Neural cell (in vitro differentiated cells): ENCODE results near the gene ATP11A. TPM values are rescaled to one million over a fixed set of nuclear protein-coding genes. Genes with fewer than 3 reads are reported as not detected.

Source experiments
- H2AFZ ChIP-seq: fragments of 200-600, 300-800 bp; sonication (generic), shearing (Covaris generic); 2 replicates; pipeline ENCODE4 v1.6.0; 2014; ENCODE audit warnings: low read depth, mild to moderate bottlenecking, antibody characterized with exemption, low read length, moderate library complexity
- H3F3A ChIP-seq: fragments of 200-600 bp; shearing (Covaris generic); 2 replicates; pipeline ENCODE4 v1.6.1; 2016; ENCODE audit warnings: mild to moderate bottlenecking, moderate library complexity, mixed read lengths, antibody characterized with exemption, low read length; ENCODE audit not compliant: insufficient read depth, poor library complexity, severe bottlenecking
- H3K27ac ChIP-seq: fragments of 200-600, 300-800 bp; sonication (generic), shearing (Covaris generic); 2 replicates; pipeline ENCODE4 v1.5.1; 2014; ENCODE audit warnings: mild to moderate bottlenecking, low read length, moderate library complexity
- H3K27me3 ChIP-seq: fragments of 300-800, 200-600 bp; sonication (generic), shearing (Covaris generic); 2 replicates; pipeline ENCODE4 v1.6.0; 2014; ENCODE audit warnings: mild to moderate bottlenecking, low read depth, low read length, moderate library complexity; ENCODE audit not compliant: insufficient read depth
- H3K36me3 ChIP-seq: fragments of 300-800, 200-600 bp; sonication (generic), shearing (Covaris generic); 2 replicates; pipeline ENCODE4 v1.5.1; 2014; ENCODE audit warnings: mild to moderate bottlenecking, antibody characterized with exemption, low read length, moderate library complexity; ENCODE audit not compliant: insufficient read depth
- H3K4me2 ChIP-seq: fragments of 300-800, 200-600 bp; sonication (generic), shearing (Covaris generic); 2 replicates; pipeline ENCODE4 v1.6.0; 2014; ENCODE audit warnings: mild to moderate bottlenecking, low read length
- H3K4me3 ChIP-seq: fragments of 300-800, 200-600 bp; sonication (generic), shearing (Covaris generic); 2 replicates; pipeline ENCODE4 v1.5.1; 2014; ENCODE audit warnings: mild to moderate bottlenecking, low read length, moderate library complexity
- H3K79me2 ChIP-seq: fragments of 200-600 bp; shearing (Covaris generic); replicated peaks from 2 replicates; pipeline ENCODE4 v1.6.0; 2014; ENCODE audit warnings: mild to moderate bottlenecking, low read length, moderate library complexity; ENCODE audit not compliant: insufficient read depth
- H3K9ac ChIP-seq: fragments of 300-800, 200-600 bp; sonication (generic), shearing (Covaris generic); 2 replicates; pipeline ENCODE4 v1.6.1; 2016; ENCODE audit warnings: mild to moderate bottlenecking, low read length, mixed read lengths
- H3K9me2 ChIP-seq: fragments of 200-600 bp; shearing (Covaris generic); 2 replicates; pipeline ENCODE4 v1.6.1; 2016; ENCODE audit warnings: mild to moderate bottlenecking, low read length, mixed read lengths; ENCODE audit not compliant: insufficient read depth
- H3K9me3 ChIP-seq: fragments of 200-600, 300-800 bp; sonication (generic), shearing (Covaris generic); 2 replicates; pipeline ENCODE4 v1.6.1; 2016; ENCODE audit warnings: mild to moderate bottlenecking, mixed run types, low read length, moderate library complexity, mixed read lengths
- H4K20me1 ChIP-seq: fragments of 200-600 bp; shearing (Covaris generic); 2 replicates; pipeline ENCODE4 v1.6.1; 2016; ENCODE audit warnings: mild to moderate bottlenecking, mixed run types; ENCODE audit not compliant: insufficient read depth
- EP300 ChIP-seq: fragments of 450-650 bp; conservative IDR thresholded peaks from 2 replicates; pipeline ENCODE4 v1.6.1; 2014; ENCODE audit warnings: antibody characterized with exemption, mild to moderate bottlenecking, moderate library complexity; ENCODE audit not compliant: poor library complexity, severe bottlenecking
- EZH2 ChIP-seq: fragments of 200-600, 300-800 bp; shearing (Covaris generic), sonication (generic); IDR thresholded peaks from 2 replicates; pipeline ENCODE4 v1.6.1; 2014; ENCODE audit warnings: antibody characterized with exemption, low read length, borderline replicate concordance, mild to moderate bottlenecking; ENCODE audit not compliant: insufficient read depth, poor library complexity, severe bottlenecking
- MXI1 ChIP-seq: fragments of 450-650 bp; conservative IDR thresholded peaks from 2 replicates; pipeline ENCODE4 v1.6.1; 2014; ENCODE audit warnings: antibody characterized with exemption, mild to moderate bottlenecking; ENCODE audit not compliant: poor library complexity, severe bottlenecking
- POLR2AphosphoS5 ChIP-seq: IDR thresholded peaks from 2 replicates; pipeline ENCODE4 v1.6.1; 2012
- RAD21 ChIP-seq: fragments of 450-650 bp; conservative IDR thresholded peaks from 2 replicates; pipeline ENCODE4 v1.6.1; 2014; ENCODE audit warnings: antibody characterized with exemption, mild to moderate bottlenecking, moderate library complexity
- SMC3 ChIP-seq: fragments of 450-650 bp; conservative IDR thresholded peaks from 2 replicates; pipeline ENCODE4 v1.6.1; 2014; ENCODE audit warnings: antibody characterized with exemption, mild to moderate bottlenecking, moderate library complexity; ENCODE audit not compliant: poor library complexity
- TAF1 ChIP-seq: IDR thresholded peaks from 2 replicates; pipeline ENCODE4 v1.6.1; 2012; ENCODE audit warnings: low read depth
- polyA plus RNA-seq: library from polyadenylated mRNA; depleted of rRNA; stranded (reverse); fragments of >200 nt; gene quantifications from 2 replicates; pipeline ENCODE4 v1.2.3, GENCODE V29; 2014
- TF ChIP-seq, protein P1 (sequence below): IDR thresholded peaks from 2 replicates; pipeline ENCODE4 v1.6.1; 2012; ENCODE audit warnings: borderline replicate concordance
- TF ChIP-seq, protein P2 (sequence below): fragments of 450-650 bp; IDR thresholded peaks from 2 replicates; pipeline ENCODE4 v1.5.1; 2014; ENCODE audit warnings: antibody characterized with exemption, mild to moderate bottlenecking, moderate library complexity; ENCODE audit not compliant: poor library complexity, severe bottlenecking

Gene ATP11A
- polyA plus RNA-seq, 1 donor from 2014 or later, result 3.0 TPM

DNA sequence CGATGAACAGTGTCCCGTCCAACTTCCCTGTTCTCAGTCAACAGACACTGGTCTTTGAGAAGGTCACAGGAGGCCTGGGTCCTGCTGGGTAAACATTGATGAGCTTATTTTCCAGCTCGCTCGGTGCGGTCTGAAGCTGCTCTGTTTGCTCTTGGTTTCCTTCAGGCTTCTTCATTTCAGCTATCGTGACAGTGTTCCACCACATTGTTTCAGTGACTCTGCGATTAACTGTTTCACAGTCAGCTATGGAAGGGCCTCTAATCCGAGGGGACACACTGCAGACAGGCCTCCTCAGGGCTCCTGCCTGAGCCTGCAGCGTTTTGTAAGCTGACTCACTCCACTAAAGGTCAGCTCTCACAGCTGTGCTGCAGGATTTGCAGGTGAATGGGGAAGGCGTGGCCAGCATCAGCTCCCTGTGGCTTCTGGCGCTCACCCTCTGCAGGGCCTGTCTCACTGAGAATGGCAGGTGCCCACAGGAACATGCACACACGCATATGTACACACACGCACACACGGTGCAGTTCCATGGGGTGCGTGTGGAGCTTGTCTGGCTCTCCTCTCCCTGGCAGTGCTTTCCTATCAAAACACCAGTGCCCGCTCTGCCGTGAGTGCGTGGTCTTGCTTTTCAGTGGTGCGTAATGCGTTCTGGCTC, 216.3 kb downstream of the ATP11A start:
- H3K79me2 ChIP-seq, result no peaks in the 10 kb centered on the region
- H2AFZ ChIP-seq, result no peak overlapping the region
- no peaks in the 10 kb centered on the region for H3K9me3 ChIP-seq
- H3K4me3 ChIP-seq, result peak overlapping the region; percentile 10
- no peaks in the 10 kb centered on the region for H3F3A ChIP-seq
- H3K27me3 ChIP-seq, result no peaks in the 10 kb centered on the region
- TF ChIP-seq MXI1, result no peak
- TF ChIP-seq POLR2AphosphoS5, result peak; percentile 14
- TF ChIP-seq EP300, result no peak
- H3K36me3 ChIP-seq, result no peaks in the 10 kb centered on the region
- no peaks in the 10 kb centered on the region for H4K20me1 ChIP-seq
- no peaks in the 10 kb centered on the region for H3K9me2 ChIP-seq
- H3K27ac ChIP-seq, result no peak overlapping the region
- H3K4me2 ChIP-seq, result no peak overlapping the region
- H3K9ac ChIP-seq, result no peak overlapping the region

DNA sequence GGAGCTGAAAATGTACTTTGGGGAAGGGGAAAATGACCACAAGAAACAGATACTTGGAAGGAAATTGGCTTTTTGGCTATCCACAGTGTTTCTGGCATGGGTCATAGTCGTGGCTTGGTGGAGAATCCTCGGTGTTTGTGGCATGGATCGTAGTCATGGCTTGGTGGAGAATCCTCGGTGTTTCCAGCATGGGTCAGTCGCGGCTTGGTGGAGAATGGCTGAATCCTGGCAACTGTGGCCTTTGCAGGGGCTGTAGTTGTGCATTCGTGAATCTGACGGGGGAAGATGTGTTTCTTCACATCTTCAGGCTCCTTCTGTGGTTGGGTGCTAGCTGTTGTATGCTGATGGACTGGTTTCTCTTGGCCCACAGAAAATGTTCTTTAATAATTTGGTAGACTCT, 217.4 kb downstream of the ATP11A start:
- H3K79me2 ChIP-seq, result no peaks in the 10 kb centered on the region
- H3K9me2 ChIP-seq, result no peaks in the 10 kb centered on the region
- no peaks in the 10 kb centered on the region for H3F3A ChIP-seq
- TF ChIP-seq EP300 (no peak), MXI1 (no peak), EZH2 (no peak), POLR2AphosphoS5 (no peak), RAD21 (no peak), TAF1 (no peak), SMC3 (no peak)
- TF ChIP-seq, protein P1, sequence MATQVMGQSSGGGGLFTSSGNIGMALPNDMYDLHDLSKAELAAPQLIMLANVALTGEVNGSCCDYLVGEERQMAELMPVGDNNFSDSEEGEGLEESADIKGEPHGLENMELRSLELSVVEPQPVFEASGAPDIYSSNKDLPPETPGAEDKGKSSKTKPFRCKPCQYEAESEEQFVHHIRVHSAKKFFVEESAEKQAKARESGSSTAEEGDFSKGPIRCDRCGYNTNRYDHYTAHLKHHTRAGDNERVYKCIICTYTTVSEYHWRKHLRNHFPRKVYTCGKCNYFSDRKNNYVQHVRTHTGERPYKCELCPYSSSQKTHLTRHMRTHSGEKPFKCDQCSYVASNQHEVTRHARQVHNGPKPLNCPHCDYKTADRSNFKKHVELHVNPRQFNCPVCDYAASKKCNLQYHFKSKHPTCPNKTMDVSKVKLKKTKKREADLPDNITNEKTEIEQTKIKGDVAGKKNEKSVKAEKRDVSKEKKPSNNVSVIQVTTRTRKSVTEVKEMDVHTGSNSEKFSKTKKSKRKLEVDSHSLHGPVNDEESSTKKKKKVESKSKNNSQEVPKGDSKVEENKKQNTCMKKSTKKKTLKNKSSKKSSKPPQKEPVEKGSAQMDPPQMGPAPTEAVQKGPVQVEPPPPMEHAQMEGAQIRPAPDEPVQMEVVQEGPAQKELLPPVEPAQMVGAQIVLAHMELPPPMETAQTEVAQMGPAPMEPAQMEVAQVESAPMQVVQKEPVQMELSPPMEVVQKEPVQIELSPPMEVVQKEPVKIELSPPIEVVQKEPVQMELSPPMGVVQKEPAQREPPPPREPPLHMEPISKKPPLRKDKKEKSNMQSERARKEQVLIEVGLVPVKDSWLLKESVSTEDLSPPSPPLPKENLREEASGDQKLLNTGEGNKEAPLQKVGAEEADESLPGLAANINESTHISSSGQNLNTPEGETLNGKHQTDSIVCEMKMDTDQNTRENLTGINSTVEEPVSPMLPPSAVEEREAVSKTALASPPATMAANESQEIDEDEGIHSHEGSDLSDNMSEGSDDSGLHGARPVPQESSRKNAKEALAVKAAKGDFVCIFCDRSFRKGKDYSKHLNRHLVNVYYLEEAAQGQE, result no peak
- TF ChIP-seq, protein P2, sequence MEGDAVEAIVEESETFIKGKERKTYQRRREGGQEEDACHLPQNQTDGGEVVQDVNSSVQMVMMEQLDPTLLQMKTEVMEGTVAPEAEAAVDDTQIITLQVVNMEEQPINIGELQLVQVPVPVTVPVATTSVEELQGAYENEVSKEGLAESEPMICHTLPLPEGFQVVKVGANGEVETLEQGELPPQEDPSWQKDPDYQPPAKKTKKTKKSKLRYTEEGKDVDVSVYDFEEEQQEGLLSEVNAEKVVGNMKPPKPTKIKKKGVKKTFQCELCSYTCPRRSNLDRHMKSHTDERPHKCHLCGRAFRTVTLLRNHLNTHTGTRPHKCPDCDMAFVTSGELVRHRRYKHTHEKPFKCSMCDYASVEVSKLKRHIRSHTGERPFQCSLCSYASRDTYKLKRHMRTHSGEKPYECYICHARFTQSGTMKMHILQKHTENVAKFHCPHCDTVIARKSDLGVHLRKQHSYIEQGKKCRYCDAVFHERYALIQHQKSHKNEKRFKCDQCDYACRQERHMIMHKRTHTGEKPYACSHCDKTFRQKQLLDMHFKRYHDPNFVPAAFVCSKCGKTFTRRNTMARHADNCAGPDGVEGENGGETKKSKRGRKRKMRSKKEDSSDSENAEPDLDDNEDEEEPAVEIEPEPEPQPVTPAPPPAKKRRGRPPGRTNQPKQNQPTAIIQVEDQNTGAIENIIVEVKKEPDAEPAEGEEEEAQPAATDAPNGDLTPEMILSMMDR, result no peak
- H3K27me3 ChIP-seq, result no peaks in the 10 kb centered on the region
- no peaks in the 10 kb centered on the region for H3K9me3 ChIP-seq
- H3K27ac ChIP-seq, result no peak overlapping the region
- no peak overlapping the region for H3K4me3 ChIP-seq
- no peak overlapping the region for H3K4me2 ChIP-seq
- no peaks in the 10 kb centered on the region for H4K20me1 ChIP-seq
- H3K36me3 ChIP-seq, result no peaks in the 10 kb centered on the region
- no peak overlapping the region for H3K9ac ChIP-seq
- no peak overlapping the region for H2AFZ ChIP-seq
